Esophagus squamous epithelium (tissue), 5 donors: ENCODE results near the gene TMEM238. TPM values are rescaled to one million over a fixed set of nuclear protein-coding genes. Genes with fewer than 3 reads are reported as not detected.
A peak's percentile ranks its signal among the peaks of the same experiment; 100 is the strongest.
"Not testable (repeated sequence)": the region's sequence is repeated elsewhere in the genome, so short reads cannot be mapped to it uniquely, and the experiment has no call there.

Experiments
- DNase-seq: peaks from one replicate; lab custom pipeline; 2025; lab: John Stamatoyannopoulos, UW
- H3K27ac ChIP-seq, 4 donors: fragments of 200-600 bp; sonication (generic); one replicate each; pipeline ENCODE4 v1.5.1; 2016 to 2019; ENCODE audit warnings: mild to moderate bottlenecking in 1 of 4
- H3K27me3 ChIP-seq, 4 donors: fragments of 200-600 bp; sonication (generic); 1 replicate in 3 of 4; 2 replicates in 1 of 4; pipeline versions ENCODE4 v1.5.1 to v1.6.0; 2017 to 2021; ENCODE audit warnings: antibody characterized with exemption in 1 of 4
- H3K36me3 ChIP-seq, 3 donors: fragments of 200-600 bp; sonication (generic); one replicate each; pipeline ENCODE4 v1.5.1; 2016 to 2019
- H3K4me1 ChIP-seq, 3 donors: fragments of 200-600 bp; sonication (generic); one replicate each; pipeline ENCODE4 v1.5.1; 2017 to 2019
- H3K4me3 ChIP-seq, 4 donors: fragments of 200-600 bp; sonication (generic); 1 replicate in 3 of 4; 2 replicates in 1 of 4; pipeline ENCODE4 v1.5.1; 2016 to 2019; ENCODE audit warnings: mild to moderate bottlenecking in 2 of 4, moderate library complexity in 1 of 4
- H3K9me3 ChIP-seq, 3 donors: fragments of 200-600 bp; sonication (generic); one replicate each; pipeline ENCODE4 v1.5.1; 2016 to 2019
- POLR2A ChIP-seq, 4 donors: fragments of 450-650 bp; IDR thresholded peaks; one replicate each; pipeline ENCODE4 v1.6.1; 2017; ENCODE audit warnings: antibody characterized with exemption in 4 of 4, mild to moderate bottlenecking in 4 of 4, moderate library complexity in 3 of 4
- WGBS, 2 donors: methylation state at CpG; one replicate each; pipeline ENCODE4 v1.1.5; 2018; 5-methylcytosine and 5-hydroxymethylcytosine counted together
- intact Hi-C: fragments of 100-400 bp; cut with DNase I; formaldehyde crosslinking; loops from one replicate; pipeline ENCODE4 v1.15.0; 2022
- total RNA-seq, 4 donors: library from RNA; depleted of rRNA; stranded (reverse); fragments of >200 nt; gene quantifications; one replicate each; pipeline ENCODE4 v1.1.0, GENCODE V29; 2016
- TF ChIP-seq, protein P1 (sequence below), 6 experiments: fragments of 450-650 bp in 4 of 6; fragments of 200-600 bp in 2 of 6; sonication (generic) in 2 of 6; IDR thresholded peaks; one replicate each; pipeline ENCODE4 v1.5.1; 2016 to 2019; ENCODE audit warnings: antibody characterized with exemption in 6 of 6, mild to moderate bottlenecking in 4 of 6, moderate library complexity in 4 of 6
- donor health status: DM: yes; HTN: yes; CAD: no.

TMEM238 gene
- total RNA-seq, 4 donors from 2014 or later: 11.9 to 41.8 (median 27.1) TPM

DNA sequence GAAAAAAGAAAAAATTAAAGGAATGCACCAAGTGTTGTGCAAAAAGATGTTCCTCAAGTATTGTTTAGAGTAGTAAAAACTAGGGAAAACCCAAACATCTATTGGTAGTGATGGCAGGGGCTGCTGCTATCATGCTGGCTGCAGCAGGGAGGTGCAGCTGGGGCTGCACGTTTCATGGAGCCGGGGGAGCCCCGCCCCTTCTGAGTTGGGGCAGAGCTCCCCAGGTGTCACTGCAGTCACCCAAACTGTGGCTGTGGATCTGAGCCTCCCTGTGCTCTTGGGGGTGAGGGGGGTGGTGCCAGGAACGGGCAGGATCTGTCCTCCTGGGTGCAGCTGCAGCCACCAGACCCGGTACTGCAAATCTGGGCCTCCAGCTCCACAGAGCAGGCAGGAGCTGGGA, 35.0 kb upstream of the TMEM238 start:
- WGBS, 2 donors: 37 to 62% methylated on average over 3 of the region's 5 CpGs
- H3K27ac ChIP-seq: no peak overlapping the region
- H3K9me3 ChIP-seq: no peaks in the 10 kb centered on the region
- peaks cover 0 to 12% (median 0%) of the 10 kb centered on the region in 3 donors for H3K4me1 ChIP-seq
- H3K4me3 ChIP-seq: no peak overlapping the region
- TF ChIP-seq POLR2A (IDR thresholded peaks at IDR 0.05): no peak
- TF ChIP-seq, protein P1, sequence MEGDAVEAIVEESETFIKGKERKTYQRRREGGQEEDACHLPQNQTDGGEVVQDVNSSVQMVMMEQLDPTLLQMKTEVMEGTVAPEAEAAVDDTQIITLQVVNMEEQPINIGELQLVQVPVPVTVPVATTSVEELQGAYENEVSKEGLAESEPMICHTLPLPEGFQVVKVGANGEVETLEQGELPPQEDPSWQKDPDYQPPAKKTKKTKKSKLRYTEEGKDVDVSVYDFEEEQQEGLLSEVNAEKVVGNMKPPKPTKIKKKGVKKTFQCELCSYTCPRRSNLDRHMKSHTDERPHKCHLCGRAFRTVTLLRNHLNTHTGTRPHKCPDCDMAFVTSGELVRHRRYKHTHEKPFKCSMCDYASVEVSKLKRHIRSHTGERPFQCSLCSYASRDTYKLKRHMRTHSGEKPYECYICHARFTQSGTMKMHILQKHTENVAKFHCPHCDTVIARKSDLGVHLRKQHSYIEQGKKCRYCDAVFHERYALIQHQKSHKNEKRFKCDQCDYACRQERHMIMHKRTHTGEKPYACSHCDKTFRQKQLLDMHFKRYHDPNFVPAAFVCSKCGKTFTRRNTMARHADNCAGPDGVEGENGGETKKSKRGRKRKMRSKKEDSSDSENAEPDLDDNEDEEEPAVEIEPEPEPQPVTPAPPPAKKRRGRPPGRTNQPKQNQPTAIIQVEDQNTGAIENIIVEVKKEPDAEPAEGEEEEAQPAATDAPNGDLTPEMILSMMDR (IDR thresholded peaks at IDR 0.05): no peak
- no peak for DNase-seq
- H3K36me3 ChIP-seq: no peaks in the 10 kb centered on the region
- intact Hi-C loops: loop anchor here (10.0 kb wide), 1 partner anchor 134 kb away; the partner anchor contains the start of genes BRSK1 and HSPBP1
- peaks cover 0 to 53% (median 0%) of the 10 kb centered on the region in 4 donors for H3K27me3 ChIP-seq

DNA sequence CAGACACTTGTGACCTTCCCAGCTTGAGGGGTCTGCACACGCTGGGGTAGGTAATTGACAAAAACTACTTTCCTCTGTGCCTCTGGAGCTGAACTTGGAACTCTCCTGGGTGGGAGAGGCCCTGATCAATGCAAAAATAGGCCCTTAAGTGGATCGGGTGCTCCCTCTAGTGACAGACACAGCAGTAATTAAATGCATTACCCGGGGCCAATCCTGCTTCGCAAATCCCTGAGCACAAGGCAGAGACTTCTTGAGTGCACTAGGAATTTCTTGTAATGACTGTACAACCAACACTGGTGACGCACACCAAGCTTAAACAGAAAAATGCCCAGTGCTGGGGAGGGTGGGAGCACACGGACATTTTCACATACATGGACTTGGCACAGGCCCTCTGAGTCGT, 34.1 kb upstream of the TMEM238 start:
- H3K9me3 ChIP-seq: no peaks in the 10 kb centered on the region
- H3K36me3 ChIP-seq: no peaks in the 10 kb centered on the region
- 6 to 10% methylated on average over 4 to 7 of the region's 7 CpGs for WGBS, 2 donors
- H3K27me3 ChIP-seq: peaks cover 0 to 53% (median 0%) of the 10 kb centered on the region in 4 donors
- H3K27ac ChIP-seq: no peak overlapping the region
- no peak for DNase-seq
- H3K4me3 ChIP-seq: no peak overlapping the region
- TF ChIP-seq, protein P1 (IDR thresholded peaks at IDR 0.05): peak; percentile 46 to 80 (median 68)
- no peak for TF ChIP-seq POLR2A (IDR thresholded peaks at IDR 0.05)
- H3K4me1 ChIP-seq: peaks cover 0 to 4% (median 0%) of the 10 kb centered on the region in 3 donors
- intact Hi-C loops: loop anchor here (10.0 kb wide), 1 partner anchor 133 kb away; the partner anchor contains the start of genes BRSK1 and HSPBP1

GRCh38 chr19:55410168-55410567, 26.1 kb upstream of the TMEM238 start:
- TF ChIP-seq, protein P1 (IDR thresholded peaks at IDR 0.05): no peak
- TF ChIP-seq POLR2A (IDR thresholded peaks at IDR 0.05): no peak
- 85 to 100% methylated on average over 2 of the region's 2 CpGs for WGBS, 2 donors
- Histone ChIP-seq H3K4me3 (no peak overlapping the region), H3K27ac (no peak overlapping the region), H3K27me3 (no peaks in the 10 kb centered on the region), H3K9me3 (no peaks in the 10 kb centered on the region), H3K36me3 (peaks cover 0 to 10% (median 0%) of the 10 kb centered on the region in 3 donors), H3K4me1 (peaks cover 17 to 30% (median 18%) of the 10 kb centered on the region in 3 donors)
- intact Hi-C loops: loop anchor here (10.0 kb wide), 1 partner anchor 125 kb away; the partner anchor contains the start of genes BRSK1 and HSPBP1
- no peak for DNase-seq

DNA sequence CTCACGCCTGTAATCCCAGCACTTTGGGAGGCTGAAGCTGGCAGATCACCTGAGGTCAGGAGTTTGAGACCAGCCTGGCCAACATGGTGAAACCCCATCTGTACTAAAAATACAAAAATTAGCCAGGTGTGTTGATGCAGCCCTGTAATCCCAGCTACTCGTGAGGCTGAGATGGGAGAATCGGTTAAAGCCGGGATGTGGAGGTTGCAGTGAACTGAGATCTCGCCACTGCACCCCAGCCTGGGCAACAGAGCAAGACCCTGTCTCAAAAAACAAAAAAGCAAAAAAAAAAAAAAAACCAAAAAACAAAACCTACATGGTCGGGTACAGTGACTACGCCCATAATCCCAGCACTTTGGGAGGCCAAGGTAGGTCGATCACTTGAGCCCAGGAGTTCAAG, 25.1 kb upstream of the TMEM238 start:
- 91 to 96% methylated on average over 8 of the region's 8 CpGs for WGBS, 2 donors
- H3K27me3 ChIP-seq, DNase-seq, intact Hi-C loops, H3K9me3 ChIP-seq, H3K4me3 ChIP-seq: not testable (repeated sequence)
- H3K4me1 ChIP-seq: peaks cover 17 to 38% (median 18%) of the 10 kb centered on the region in 3 donors
- H3K36me3 ChIP-seq: peaks cover 0 to 20% (median 3%) of the 10 kb centered on the region in 3 donors
- peak overlapping the region in 1 of 4 donors; percentile 99 for H3K27ac ChIP-seq

DNA sequence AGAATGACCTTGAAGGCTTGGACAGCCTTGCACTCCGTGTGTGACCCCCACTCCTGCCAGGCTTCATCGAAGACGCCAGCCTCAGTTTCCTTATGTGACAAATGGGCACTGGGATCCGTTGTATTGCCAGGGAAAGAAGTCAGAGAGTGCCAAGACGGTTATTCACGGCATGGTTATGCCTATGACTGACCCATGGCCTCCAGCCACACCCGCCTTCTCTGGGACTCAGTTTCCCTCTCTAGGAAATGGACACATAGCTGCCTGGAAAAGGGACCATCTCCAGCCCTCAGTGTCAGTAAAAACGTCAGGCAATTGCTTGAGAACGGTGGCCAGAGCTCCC, 24.4 kb upstream of the TMEM238 start:
- no peak for DNase-seq
- WGBS, 2 donors: 50 to 68% methylated on average over 7 to 8 of the region's 9 CpGs
- Histone ChIP-seq H3K27me3 (no peaks in the 10 kb centered on the region), H3K4me3 (peak overlapping the region; percentile 85 to 100 (median 96)), H3K4me1 (peaks cover 17 to 44% (median 18%) of the 10 kb centered on the region in 3 donors), H3K27ac (peak overlapping the region; percentile 97 to 99 (median 99)), H3K36me3 (peaks cover 5 to 27% (median 7%) of the 10 kb centered on the region in 3 donors), H3K9me3 (no peaks in the 10 kb centered on the region)
- no peak for TF ChIP-seq POLR2A (IDR thresholded peaks at IDR 0.05)
- TF ChIP-seq, protein P1 (IDR thresholded peaks at IDR 0.05): no peak
- intact Hi-C loops: no loop called here
